H9 (cell line): ENCODE data around the gene NACC2. TPM values are rescaled to one million over a fixed set of nuclear protein-coding genes. Genes with fewer than 3 reads are reported as not detected.

Experiments
- DNase-seq: peaks from one replicate; pipeline ENCODE4 v3.0.0-alpha.2; 2017
- H2AFZ ChIP-seq: one replicate; pipeline ENCODE4 v1.6.1; 2013; ENCODE audit warnings: mild to moderate bottlenecking, low read length, control low read depth, moderate library complexity
- H2AK5ac ChIP-seq: 2 replicates; pipeline ENCODE4 v1.6.1; 2013; ENCODE audit warnings: low read length, control low read depth, mixed read lengths; ENCODE audit not compliant: insufficient read length
- H2BK120ac ChIP-seq: one replicate; pipeline ENCODE4 v1.6.1; 2013; ENCODE audit warnings: low read depth, mild to moderate bottlenecking, low read length, control low read depth, inconsistent platforms; ENCODE audit not compliant: poor library complexity, severe bottlenecking
- H2BK12ac ChIP-seq: 2 replicates; pipeline ENCODE4 v1.6.1; 2013; ENCODE audit warnings: low read length, control low read depth, mixed read lengths, low read depth; ENCODE audit not compliant: insufficient read length
- H2BK15ac ChIP-seq: 2 replicates; pipeline ENCODE4 v1.6.1; 2013; ENCODE audit warnings: low read depth, low read length, control low read depth
- H2BK20ac ChIP-seq: one replicate; pipeline ENCODE4 v1.6.1; 2013; ENCODE audit warnings: low read depth, mild to moderate bottlenecking, low read length, control low read depth, inconsistent platforms; ENCODE audit not compliant: poor library complexity, severe bottlenecking
- H2BK5ac ChIP-seq: 2 replicates; pipeline ENCODE4 v1.6.1; 2013; ENCODE audit warnings: low read length, control low read depth, mixed read lengths; ENCODE audit not compliant: insufficient read length
- H3K14ac ChIP-seq: 2 replicates; pipeline ENCODE4 v1.6.1; 2013; ENCODE audit warnings: low read length, control low read depth; ENCODE audit not compliant: insufficient read depth
- H3K18ac ChIP-seq: 2 replicates; pipeline ENCODE4 v1.6.1; 2013; ENCODE audit warnings: low read depth, mild to moderate bottlenecking, mixed read lengths, low read length, control low read depth; ENCODE audit not compliant: insufficient read length
- H3K23ac ChIP-seq: 2 replicates; pipeline ENCODE4 v1.6.1; 2013; ENCODE audit warnings: low read length, control low read depth, mixed read lengths, low read depth; ENCODE audit not compliant: insufficient read length
- H3K23me2 ChIP-seq: 2 replicates; pipeline ENCODE4 v1.6.1; 2013; ENCODE audit warnings: low read depth, mild to moderate bottlenecking, mixed read lengths, low read length, control low read depth; ENCODE audit not compliant: insufficient read length, poor library complexity, severe bottlenecking
- H3K27ac ChIP-seq: 2 replicates; pipeline ENCODE4 v1.5.1; 2013; ENCODE audit warnings: low read length, control low read depth, mixed read lengths, low read depth; ENCODE audit not compliant: insufficient read length
- H3K27me3 ChIP-seq: 2 replicates; pipeline ENCODE4 v1.6.1; 2013; ENCODE audit warnings: low read length, control low read depth, inconsistent platforms; ENCODE audit not compliant: insufficient read depth
- H3K4ac ChIP-seq: 2 replicates; pipeline ENCODE4 v1.6.1; 2013; ENCODE audit warnings: low read depth, mild to moderate bottlenecking, control low read depth, inconsistent platforms, low read length, moderate library complexity
- H3K4me1 ChIP-seq: 2 replicates; pipeline ENCODE4 v1.6.1; 2013; ENCODE audit warnings: low read length, control low read depth, inconsistent platforms; ENCODE audit not compliant: insufficient read depth
- H3K4me2 ChIP-seq: 2 replicates; pipeline ENCODE4 v1.6.1; 2013; ENCODE audit warnings: low read length, control low read depth, mixed read lengths; ENCODE audit not compliant: insufficient read length, insufficient read depth
- H3K56ac ChIP-seq: 2 replicates; pipeline ENCODE4 v1.6.1; 2013; ENCODE audit warnings: low read depth, mild to moderate bottlenecking, mixed read lengths, low read length, control low read depth; ENCODE audit not compliant: insufficient read length
- H3K79me1 ChIP-seq: 2 replicates; pipeline ENCODE4 v1.6.1; 2013; ENCODE audit warnings: low read depth, mild to moderate bottlenecking, moderate library complexity, low read length, control low read depth, inconsistent platforms; ENCODE audit not compliant: insufficient read depth, poor library complexity, severe bottlenecking
- H3K79me2 ChIP-seq: 2 replicates; pipeline ENCODE4 v1.6.1; 2013; ENCODE audit warnings: low read length, control low read depth, inconsistent platforms; ENCODE audit not compliant: insufficient read depth
- H3K9ac ChIP-seq: 2 replicates; pipeline ENCODE4 v1.6.1; 2013; ENCODE audit warnings: low read length, control low read depth, mixed read lengths; ENCODE audit not compliant: insufficient read length; ENCODE audit errors: extremely low read depth
- H3K9me3 ChIP-seq: one replicate; pipeline ENCODE4 v1.6.1; 2013; ENCODE audit warnings: low read depth, low read length, inconsistent platforms; ENCODE audit not compliant: control insufficient read depth
- H3T11ph ChIP-seq: one replicate; pipeline ENCODE4 v1.6.1; 2013; ENCODE audit warnings: mild to moderate bottlenecking, low read length, control low read depth, inconsistent platforms
- H4K20me1 ChIP-seq: one replicate; pipeline ENCODE4 v1.6.1; 2013; ENCODE audit not compliant: control insufficient read depth, insufficient read length, insufficient read depth
- H4K5ac ChIP-seq: 2 replicates; pipeline ENCODE4 v1.6.1; 2013; ENCODE audit warnings: low read depth, mild to moderate bottlenecking, mixed read lengths, low read length, control low read depth; ENCODE audit not compliant: insufficient read length
- H4K8ac ChIP-seq: replicated peaks from 2 replicates; pipeline ENCODE4 v1.6.1; 2013; ENCODE audit warnings: low read length, control low read depth, mixed read lengths, low read depth; ENCODE audit not compliant: insufficient read length
- H4K91ac ChIP-seq: 2 replicates; pipeline ENCODE4 v1.6.1; 2013; ENCODE audit warnings: low read depth, mild to moderate bottlenecking, moderate library complexity, mixed read lengths, low read length, control low read depth; ENCODE audit not compliant: insufficient read length
- H3K27ac Mint-ChIP-seq, 3 experiments: 2 replicates in 2 of 3; 3 replicates in 1 of 3; pipeline ENCODE4 v1.8.0; 2020 to 2021; ENCODE audit warnings: mixed read lengths in 3 of 3, mild to moderate bottlenecking in 1 of 3, moderate library complexity in 1 of 3
- H3K27me3 Mint-ChIP-seq: 2 replicates; pipeline ENCODE4 v1.8.0; 2021; ENCODE audit warnings: low read depth, mild to moderate bottlenecking, moderate library complexity, mixed read lengths
- H3K36me3 Mint-ChIP-seq, 3 experiments: 2 replicates in 2 of 3; 3 replicates in 1 of 3; pipeline ENCODE4 v1.8.0; 2020 to 2021; ENCODE audit warnings: low read depth in 3 of 3, mixed read lengths in 3 of 3; ENCODE audit not compliant: insufficient read depth in 1 of 3
- H3K4me1 Mint-ChIP-seq, 2 experiments: 2 replicates each; pipeline ENCODE4 v1.8.0; 2020; ENCODE audit warnings: mixed read lengths in 2 of 2
- H3K4me3 Mint-ChIP-seq, 2 experiments: 2 replicates in 1 of 2; 3 replicates in 1 of 2; pipeline ENCODE4 v1.8.0; 2020 to 2021; ENCODE audit warnings: mild to moderate bottlenecking in 2 of 2, mixed read lengths in 2 of 2, moderate library complexity in 1 of 2
- H3K9me3 Mint-ChIP-seq, 2 experiments: 2 replicates in 1 of 2; 3 replicates in 1 of 2; pipeline ENCODE4 v1.8.0; 2020; ENCODE audit warnings: mild to moderate bottlenecking in 2 of 2, mixed read lengths in 2 of 2, moderate library complexity in 1 of 2
- CTCF ChIP-seq: fragments of 200-600 bp; sonication (generic); conservative IDR thresholded peaks from 3 replicates; pipeline ENCODE4 v1.8.0; 2021; ENCODE audit warnings: antibody characterized with exemption, mild to moderate bottlenecking
- WGBS: extraction: QIAGEN DNeasy Blood & Tissue Kit; methylation state at CpG from one replicate; pipeline ENCODE4 v1.1.7; 2013; ENCODE audit warnings: missing lambda C conversion rate, low lambda C conversion rate, mixed read lengths; ENCODE audit not compliant: insufficient read length; ENCODE audit errors: extremely low coverage; 5-methylcytosine and 5-hydroxymethylcytosine counted together
- total RNA-seq: library from RNA; stranded (reverse); gene quantifications from 2 replicates; pipeline ENCODE4 v1.2.1, GENCODE V29; 2021

Gene NACC2
- total RNA-seq, 1 experiment from 2014 or later = 11.5 TPM

- Histone ChIP-seq H3K79me2 (no peaks in the 10 kb centered on the region), H3K4ac (no peak overlapping the region), H2BK15ac (no peak overlapping the region), H3K4me2 (no peak overlapping the region), H3K23ac (no peak overlapping the region), H4K91ac (no peak overlapping the region), H3K27me3 (no peaks in the 10 kb centered on the region), H4K20me1 (no peaks in the 10 kb centered on the region), H3K4me1 (no peaks in the 10 kb centered on the region), H3K18ac (no peak overlapping the region), H3K27ac (no peak overlapping the region), H2BK20ac (no peak overlapping the region), H3K23me2 (no peaks in the 10 kb centered on the region), H3K56ac (no peak overlapping the region), H2AK5ac (no peak overlapping the region), H3K9ac (no peak overlapping the region), H4K8ac (no peak overlapping the region), H4K5ac (no peak overlapping the region), H3K79me1 (no peaks in the 10 kb centered on the region), H2BK5ac (no peak overlapping the region), H3K9me3 (no peaks in the 10 kb centered on the region), H2BK12ac (no peak overlapping the region), H2BK120ac (no peak overlapping the region), H2AFZ (no peak overlapping the region), H3K14ac (no peak overlapping the region; the same call in 1 of the 2 replicates), H3T11ph (no peak overlapping the region)
- TF ChIP-seq CTCF = no peak
- no CpG with 5 or more reads among the region's 16 CpGs for WGBS
- no peak for DNase-seq
- H3K4me3 Mint-ChIP-seq = no peak overlapping the region
- peaks cover 1% of the 10 kb centered on the region; the same call in 1 of the 2 replicates for H3K27me3 Mint-ChIP-seq
- H3K36me3 Mint-ChIP-seq = peaks cover 0 to 13% (median 0%) of the 10 kb centered on the region in 3 experiments; a peak in 1 of 7 replicates
- H3K4me1 Mint-ChIP-seq = peaks cover 3 to 7% of the 10 kb centered on the region in 2 experiments
- H3K27ac Mint-ChIP-seq = no peak overlapping the region
- no peaks in the 10 kb centered on the region for H3K9me3 Mint-ChIP-seq
Measured at GRCh38 chr9:136044971-136045594, 50.0 kb downstream of the NACC2 start.
